Epithelial cell of proximal tubule (primary cell): ENCODE data around the gene AGPAT2. TPM values are rescaled to one million over a fixed set of nuclear protein-coding genes. Genes with fewer than 3 reads are reported as not detected.

Experiments used
- DNase-seq: peaks from one replicate; pipeline ENCODE4 v3.0.0-alpha.2; 2011; ENCODE audit warnings: low read depth
- H3K4me3 ChIP-seq: 2 replicates; pipeline ENCODE4 v1.5.1; 2011; ENCODE audit warnings: low read depth, mild to moderate bottlenecking, low read length
- total RNA-seq: library from RNA; depleted of rRNA; stranded (reverse); fragments of >200 nt; gene quantifications from 2 replicates; pipeline ENCODE4 v1.2.3, GENCODE V29; 2015
- TF ChIP-seq, protein P1 (sequence below): conservative IDR thresholded peaks from 2 replicates; pipeline ENCODE4 v1.5.1; 2012; ENCODE audit warnings: low read depth, mild to moderate bottlenecking, low read length

The AGPAT2 gene
- total RNA-seq, 1 donor from 2014 or later = 40.5 TPM

DNA sequence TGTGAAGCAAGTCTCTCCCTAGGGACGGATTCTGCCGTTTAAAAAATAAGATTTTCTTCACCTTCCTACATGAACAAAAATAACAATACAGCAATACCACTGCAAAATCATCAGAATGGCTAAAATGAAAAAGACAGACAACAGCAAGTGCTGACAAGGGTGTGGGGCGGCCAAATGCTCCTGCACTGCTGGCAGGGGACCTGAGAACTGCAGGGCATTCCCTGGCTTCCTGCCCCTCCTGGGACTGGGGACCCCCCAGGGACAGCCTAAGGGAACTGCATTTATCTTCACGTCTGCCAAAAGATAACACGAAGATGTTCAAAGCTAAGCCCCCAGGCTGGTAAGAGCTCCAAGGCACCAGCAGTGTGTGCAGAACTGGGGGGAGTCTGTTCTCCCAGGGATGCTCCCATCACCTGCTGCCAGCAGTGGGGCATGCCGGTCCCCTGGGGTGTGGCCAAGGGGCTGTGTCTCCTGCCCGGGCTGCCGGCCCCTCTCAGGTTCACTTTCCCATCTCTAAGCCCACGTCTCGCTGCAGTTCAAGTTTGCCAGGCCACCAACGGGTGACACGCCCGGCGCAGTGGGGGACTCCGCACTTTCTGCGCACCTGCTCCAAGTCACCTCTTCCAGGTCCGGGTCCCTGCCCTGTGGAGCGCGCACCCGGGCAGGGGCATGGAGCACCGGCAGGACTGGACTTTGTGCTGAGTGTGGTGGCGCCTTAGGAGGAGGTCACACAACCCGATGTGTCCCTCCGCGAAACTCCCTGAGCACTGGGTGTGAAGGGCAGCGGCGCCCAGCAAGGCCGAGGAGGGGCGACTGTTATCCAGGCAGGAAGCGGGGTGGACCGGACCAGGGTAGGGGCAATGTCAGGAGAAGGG lies 29.0 kb downstream of the AGPAT2 start:
- no peak overlapping the region for H3K4me3 ChIP-seq
- no peak for DNase-seq
- TF ChIP-seq, protein P1, sequence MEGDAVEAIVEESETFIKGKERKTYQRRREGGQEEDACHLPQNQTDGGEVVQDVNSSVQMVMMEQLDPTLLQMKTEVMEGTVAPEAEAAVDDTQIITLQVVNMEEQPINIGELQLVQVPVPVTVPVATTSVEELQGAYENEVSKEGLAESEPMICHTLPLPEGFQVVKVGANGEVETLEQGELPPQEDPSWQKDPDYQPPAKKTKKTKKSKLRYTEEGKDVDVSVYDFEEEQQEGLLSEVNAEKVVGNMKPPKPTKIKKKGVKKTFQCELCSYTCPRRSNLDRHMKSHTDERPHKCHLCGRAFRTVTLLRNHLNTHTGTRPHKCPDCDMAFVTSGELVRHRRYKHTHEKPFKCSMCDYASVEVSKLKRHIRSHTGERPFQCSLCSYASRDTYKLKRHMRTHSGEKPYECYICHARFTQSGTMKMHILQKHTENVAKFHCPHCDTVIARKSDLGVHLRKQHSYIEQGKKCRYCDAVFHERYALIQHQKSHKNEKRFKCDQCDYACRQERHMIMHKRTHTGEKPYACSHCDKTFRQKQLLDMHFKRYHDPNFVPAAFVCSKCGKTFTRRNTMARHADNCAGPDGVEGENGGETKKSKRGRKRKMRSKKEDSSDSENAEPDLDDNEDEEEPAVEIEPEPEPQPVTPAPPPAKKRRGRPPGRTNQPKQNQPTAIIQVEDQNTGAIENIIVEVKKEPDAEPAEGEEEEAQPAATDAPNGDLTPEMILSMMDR = no peak

DNA sequence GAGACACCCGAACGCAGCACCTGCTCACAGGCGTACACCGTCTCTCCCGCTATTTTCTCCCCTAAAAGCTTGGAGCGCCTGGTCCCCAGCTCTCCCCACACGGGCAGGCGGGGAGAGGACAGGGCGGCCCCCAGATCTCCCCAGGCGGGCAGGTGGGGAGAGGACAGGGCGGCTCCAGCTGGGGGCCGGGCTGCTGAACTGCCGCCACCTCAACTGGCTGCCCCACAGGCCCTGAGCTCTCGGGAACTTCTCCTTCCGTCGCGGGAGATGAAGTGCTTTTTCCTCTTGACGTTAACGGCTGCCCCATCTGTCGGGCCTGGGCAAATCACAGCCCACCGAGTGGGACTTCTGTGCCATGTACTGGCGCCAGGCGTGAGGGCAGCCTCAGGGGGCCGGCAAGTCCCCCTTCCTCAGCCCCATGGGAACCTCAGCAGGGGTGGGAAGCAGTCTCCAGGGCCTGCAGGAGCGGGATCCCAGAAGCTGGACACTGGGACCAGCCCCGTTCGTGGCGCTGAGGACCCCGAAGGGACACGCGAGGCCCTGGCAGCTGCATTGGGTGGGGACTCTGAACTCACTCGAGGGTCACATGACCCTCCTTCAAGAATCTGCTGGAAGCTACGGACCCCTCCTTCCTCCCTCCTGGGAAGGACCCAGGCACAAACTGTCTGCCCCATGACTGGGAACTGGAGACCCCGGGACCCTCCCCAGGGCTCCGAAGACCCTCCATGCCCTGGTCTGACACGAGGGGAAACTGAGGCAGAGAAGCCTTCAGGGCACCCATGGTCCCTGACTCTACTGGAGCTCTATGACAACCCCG lies 30.3 kb downstream of the AGPAT2 start:
- TF ChIP-seq, protein P1 = no peak
- H3K4me3 ChIP-seq = no peak overlapping the region
- no peak for DNase-seq

DNA sequence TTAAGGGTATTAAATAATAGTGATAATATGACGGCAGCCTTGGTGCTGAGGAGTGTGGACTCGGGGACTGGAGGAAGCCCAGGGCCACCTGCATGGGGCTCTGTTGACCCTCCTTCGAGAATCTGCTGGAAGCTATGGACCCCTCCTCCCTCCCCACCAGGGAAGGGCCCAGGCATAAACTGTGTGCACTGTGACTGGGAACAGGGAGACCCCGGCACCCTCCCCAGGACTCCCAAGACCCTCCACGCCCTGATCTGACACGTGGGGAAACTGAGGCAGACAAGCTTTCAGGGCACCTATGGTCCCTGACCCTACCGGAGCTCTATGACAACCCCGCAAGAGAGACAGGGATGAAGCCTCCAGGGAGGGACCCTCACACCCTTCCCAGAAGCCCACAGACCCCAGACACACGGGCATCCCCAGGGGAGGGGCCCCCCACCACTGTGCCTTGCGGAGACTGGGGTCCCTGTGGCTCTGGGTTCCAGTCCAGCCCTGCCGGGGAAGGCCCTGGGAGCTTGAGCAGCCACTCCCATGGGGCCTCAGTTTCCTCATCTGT lies 31.0 kb downstream of the AGPAT2 start:
- TF ChIP-seq, protein P1 = no peak
- H3K4me3 ChIP-seq = no peak overlapping the region
- no peak for DNase-seq

DNA sequence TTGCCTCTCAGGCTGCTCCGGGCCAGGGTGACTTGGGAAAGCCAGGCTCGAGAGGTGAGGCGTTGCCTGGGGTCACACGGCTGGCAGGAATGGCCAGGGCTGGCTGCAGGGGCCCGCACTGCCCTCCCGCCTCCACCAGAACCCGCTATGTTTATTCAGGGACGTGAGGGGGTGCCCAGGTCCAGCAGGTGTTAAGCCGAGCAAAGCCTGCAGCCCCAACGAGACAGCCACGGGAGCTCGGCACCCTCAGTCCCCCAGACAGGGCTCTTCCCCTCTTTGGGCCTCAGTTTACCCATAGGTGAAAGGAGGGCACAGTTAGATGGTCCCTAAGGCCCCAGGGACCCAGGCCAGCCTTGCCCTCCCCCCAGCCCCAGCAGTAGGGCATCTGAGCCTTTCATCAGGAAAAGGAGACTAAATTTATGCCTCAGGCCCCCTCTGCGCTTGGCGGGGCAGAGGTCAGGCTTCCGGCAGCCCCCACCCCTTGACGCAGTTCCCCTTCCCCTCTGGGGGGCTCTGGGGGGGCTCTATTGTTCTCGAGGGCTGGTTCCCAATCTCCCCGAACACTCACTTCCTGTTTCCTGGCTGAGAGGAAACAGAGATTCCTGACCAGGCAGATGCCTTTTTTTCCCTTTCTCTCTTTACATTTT lies 31.6 kb downstream of the AGPAT2 start:
- no peak for DNase-seq
- TF ChIP-seq, protein P1 = no peak
- no peak overlapping the region for H3K4me3 ChIP-seq

- no peak overlapping the region for H3K4me3 ChIP-seq
- no peak for DNase-seq
- TF ChIP-seq, protein P1 = no peak
Observed at GRCh38 chr9:136654820-136655535, 32.3 kb downstream of the AGPAT2 start.
